GM06990 (cell line): Measurements from ENCODE around the gene SRGAP3.

ENCODE experiments used
- DNase-seq: peaks from one replicate; pipeline ENCODE4 v3.0.0-alpha.2; 2011; ENCODE audit not compliant: insufficient read length; ENCODE audit errors: extremely low read depth
- H3K27me3 ChIP-seq: replicated peaks from 2 replicates; pipeline ENCODE4 v1.6.0; 2011; ENCODE audit warnings: low read length; ENCODE audit not compliant: control insufficient read depth, insufficient read depth
- H3K36me3 ChIP-seq: 2 replicates; pipeline ENCODE4 v1.5.1; 2011; ENCODE audit warnings: low read length; ENCODE audit not compliant: control insufficient read depth, insufficient read depth
- H3K4me3 ChIP-seq: replicated peaks from 2 replicates; pipeline ENCODE4 v1.5.1; 2011; ENCODE audit warnings: low read depth, mild to moderate bottlenecking, control low read depth, low read length
- TF ChIP-seq, protein P1 (sequence below): IDR thresholded peaks from 2 replicates; pipeline ENCODE4 v1.5.1; 2011; ENCODE audit warnings: low read length, control low read depth, mild to moderate bottlenecking, inconsistent platforms; ENCODE audit not compliant: insufficient read depth, poor library complexity, severe bottlenecking

The SRGAP3 gene

DNA sequence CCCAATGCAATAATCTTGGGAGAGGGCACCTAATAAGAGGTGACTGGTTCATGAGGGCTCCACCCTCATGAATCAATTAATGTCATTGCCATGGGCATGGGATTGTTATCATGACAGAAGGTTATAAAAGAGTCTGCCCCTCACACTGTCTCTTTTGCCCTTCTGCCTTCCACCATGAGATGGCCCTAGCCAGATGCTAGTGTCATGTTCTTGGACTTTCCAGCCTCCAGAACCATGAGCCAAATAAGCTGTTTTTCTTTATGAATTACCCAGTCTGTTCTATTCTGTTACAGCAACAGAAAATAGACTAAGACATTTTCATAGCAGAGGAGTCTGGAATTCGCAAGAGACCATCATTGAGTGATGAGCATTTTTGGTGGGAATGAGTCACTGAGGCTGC lies 270.2 kb downstream of the SRGAP3 start:
- TF ChIP-seq, protein P1, sequence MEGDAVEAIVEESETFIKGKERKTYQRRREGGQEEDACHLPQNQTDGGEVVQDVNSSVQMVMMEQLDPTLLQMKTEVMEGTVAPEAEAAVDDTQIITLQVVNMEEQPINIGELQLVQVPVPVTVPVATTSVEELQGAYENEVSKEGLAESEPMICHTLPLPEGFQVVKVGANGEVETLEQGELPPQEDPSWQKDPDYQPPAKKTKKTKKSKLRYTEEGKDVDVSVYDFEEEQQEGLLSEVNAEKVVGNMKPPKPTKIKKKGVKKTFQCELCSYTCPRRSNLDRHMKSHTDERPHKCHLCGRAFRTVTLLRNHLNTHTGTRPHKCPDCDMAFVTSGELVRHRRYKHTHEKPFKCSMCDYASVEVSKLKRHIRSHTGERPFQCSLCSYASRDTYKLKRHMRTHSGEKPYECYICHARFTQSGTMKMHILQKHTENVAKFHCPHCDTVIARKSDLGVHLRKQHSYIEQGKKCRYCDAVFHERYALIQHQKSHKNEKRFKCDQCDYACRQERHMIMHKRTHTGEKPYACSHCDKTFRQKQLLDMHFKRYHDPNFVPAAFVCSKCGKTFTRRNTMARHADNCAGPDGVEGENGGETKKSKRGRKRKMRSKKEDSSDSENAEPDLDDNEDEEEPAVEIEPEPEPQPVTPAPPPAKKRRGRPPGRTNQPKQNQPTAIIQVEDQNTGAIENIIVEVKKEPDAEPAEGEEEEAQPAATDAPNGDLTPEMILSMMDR: no peak
- Histone ChIP-seq H3K27me3 (no peaks in the 10 kb centered on the region), H3K4me3 (no peak overlapping the region), H3K36me3 (no peaks in the 10 kb centered on the region)
- no peak for DNase-seq

DNA sequence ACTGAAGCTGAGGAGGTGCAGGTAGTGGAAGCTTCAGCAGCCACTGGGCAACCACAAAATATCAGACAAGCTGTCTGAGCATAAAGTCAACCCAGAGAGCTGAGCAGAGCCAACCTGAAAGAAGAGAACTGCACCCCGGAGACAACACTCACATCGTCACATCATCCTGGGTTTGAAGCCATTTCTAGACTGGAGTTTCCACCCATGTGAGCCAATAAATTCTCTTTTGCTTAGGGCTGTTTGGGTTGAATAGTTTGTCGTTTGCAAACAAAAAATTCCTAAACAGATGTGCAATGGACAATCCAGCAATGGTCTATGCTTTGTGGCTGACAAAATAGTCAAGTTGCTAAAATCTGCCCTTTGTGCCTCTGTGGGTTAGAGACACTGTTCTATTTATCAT lies 270.9 kb downstream of the SRGAP3 start:
- TF ChIP-seq, protein P1: no peak
- Histone ChIP-seq H3K4me3 (no peak overlapping the region), H3K27me3 (no peaks in the 10 kb centered on the region), H3K36me3 (no peaks in the 10 kb centered on the region)
- no peak for DNase-seq

DNA sequence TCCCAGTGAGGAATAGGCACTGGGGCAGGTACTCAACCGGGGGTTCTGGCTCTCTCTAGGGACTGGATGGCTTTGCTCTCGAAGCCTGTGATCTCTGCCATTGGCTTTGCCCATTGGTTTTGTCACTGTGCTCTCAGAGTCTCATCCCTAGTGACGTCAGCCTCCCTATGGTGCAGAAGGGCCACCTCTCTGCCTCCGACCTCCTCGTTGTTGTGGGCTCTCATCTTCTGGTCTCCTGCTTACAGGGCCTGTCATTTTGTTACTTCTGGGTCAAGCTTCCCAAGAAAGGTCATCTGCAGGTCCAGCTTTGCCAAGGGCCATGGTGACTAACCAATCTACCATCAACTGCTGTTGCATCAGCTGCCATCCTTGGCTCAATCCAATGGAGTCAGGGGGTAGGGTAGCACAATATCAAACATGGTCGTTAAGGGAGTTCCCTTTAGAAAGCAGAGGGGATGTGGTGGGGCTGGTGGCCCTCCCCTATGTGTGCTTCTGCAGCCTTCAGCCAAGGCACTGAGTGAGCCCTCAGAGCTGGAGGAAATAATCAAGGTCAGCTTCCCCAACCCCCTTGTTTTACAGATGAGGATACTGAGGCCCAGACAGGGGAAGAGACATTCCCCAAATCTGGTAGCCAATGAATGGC lies 272.8 kb downstream of the SRGAP3 start:
- H3K4me3 ChIP-seq: no peak overlapping the region
- H3K36me3 ChIP-seq: no peaks in the 10 kb centered on the region
- TF ChIP-seq, protein P1: no peak
- no peaks in the 10 kb centered on the region for H3K27me3 ChIP-seq
- DNase-seq: no peak

DNA sequence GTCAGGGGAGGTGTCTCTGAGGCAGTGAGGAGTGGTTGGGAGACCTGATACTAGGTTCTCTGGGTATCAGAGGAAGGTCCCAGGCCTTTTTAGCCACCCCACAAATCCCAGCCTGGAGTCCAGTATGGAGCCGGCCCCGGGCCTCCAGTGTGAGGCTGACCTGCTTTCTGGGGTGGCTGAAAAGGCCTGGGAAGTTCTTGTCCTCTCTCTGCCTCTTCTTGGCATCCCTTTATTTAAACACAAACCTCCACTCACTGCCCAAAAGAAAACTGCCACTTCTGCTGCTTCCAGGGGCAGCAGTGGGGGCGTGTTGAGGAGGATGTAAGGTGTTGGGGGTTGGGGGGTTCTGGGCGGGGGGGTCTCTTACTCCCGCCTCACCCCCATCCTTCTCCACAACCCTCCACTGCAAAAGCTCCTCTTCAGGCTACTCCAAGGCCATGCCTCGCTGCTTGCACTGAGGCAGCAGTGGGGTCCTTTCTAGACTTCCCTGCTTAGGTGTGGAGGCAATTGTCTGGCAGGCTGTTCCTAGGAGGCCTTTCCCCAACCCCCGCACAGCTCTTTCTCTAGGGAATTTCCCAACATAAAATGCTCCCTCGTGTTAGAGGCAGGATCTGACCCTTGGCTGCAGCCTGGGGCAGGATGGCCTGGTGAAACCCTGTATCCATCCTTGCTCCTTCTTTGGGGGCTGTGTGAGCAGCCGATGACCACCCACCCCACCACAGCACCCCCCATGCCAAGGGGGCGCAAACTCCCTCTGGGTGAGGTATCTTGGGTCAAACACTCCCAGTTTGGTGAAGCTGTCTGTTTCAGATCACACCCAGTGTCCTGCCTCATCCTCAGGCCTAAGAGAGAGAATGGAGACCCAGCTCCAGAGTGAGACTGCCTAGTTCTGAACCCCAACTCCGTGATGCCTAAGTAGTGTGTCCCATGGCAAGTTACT lies 274.1 kb downstream of the SRGAP3 start:
- Histone ChIP-seq H3K36me3 (no peaks in the 10 kb centered on the region), H3K27me3 (no peaks in the 10 kb centered on the region), H3K4me3 (no peak overlapping the region)
- TF ChIP-seq, protein P1: no peak
- no peak for DNase-seq

DNA sequence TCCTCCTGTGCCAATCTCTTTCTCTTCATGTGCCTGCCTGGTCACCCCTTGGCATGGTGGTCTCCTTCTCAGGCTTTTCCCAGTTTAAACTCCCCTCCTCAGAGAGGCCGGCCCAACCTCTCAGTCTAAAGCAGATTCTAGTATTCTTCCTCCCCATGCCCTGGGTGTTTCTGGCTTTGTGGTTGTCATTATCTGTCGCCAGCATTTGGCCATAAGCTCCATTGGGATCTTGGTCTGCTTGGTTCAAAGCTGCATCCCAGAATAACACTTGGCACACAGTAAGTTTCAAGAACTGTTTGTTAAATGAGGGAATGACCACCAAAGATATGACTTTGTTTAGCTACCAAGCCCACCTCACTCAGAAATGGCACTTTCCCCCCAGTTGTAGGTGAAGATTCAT lies 275.0 kb downstream of the SRGAP3 start:
- TF ChIP-seq, protein P1: no peak
- H3K36me3 ChIP-seq: no peaks in the 10 kb centered on the region
- no peak overlapping the region for H3K4me3 ChIP-seq

More for the DNA sequence above, 275.0 kb downstream of the SRGAP3 start:
- no peak for DNase-seq
- H3K27me3 ChIP-seq: no peaks in the 10 kb centered on the region
